Kidney (tissue), 14 donors: ENCODE measurements around the gene DAB1. TPM values are rescaled to one million over a fixed set of nuclear protein-coding genes. Genes with fewer than 3 reads are reported as not detected.

Source experiments
- DNase-seq, 5 donors: peaks; one replicate each; pipeline ENCODE4 v3.0.0-alpha.2; 2013 to 2020
- FAIRE-seq: peaks from 2 replicates; lab custom pipeline; 2012; peaks lifted over from hg19 to GRCh38; lab: Jason Lieb, UNC
- H3K27ac ChIP-seq, 2 donors: one replicate each; pipeline ENCODE4 v1.7.0; 2013; ENCODE audit warnings: low read depth in 2 of 2, low read length in 2 of 2, inconsistent platforms in 1 of 2
- H3K27me3 ChIP-seq: one replicate; pipeline ENCODE4 v1.7.1; 2013; ENCODE audit warnings: low read length, inconsistent platforms; ENCODE audit not compliant: control insufficient read depth, insufficient read depth
- H3K36me3 ChIP-seq, 3 donors: one replicate each; pipeline versions ENCODE4 v1.7.0 to v1.7.1; 2013; ENCODE audit warnings: low read length in 3 of 3, control low read depth in 1 of 3, inconsistent platforms in 1 of 3; ENCODE audit not compliant: insufficient read depth in 3 of 3, control insufficient read depth in 2 of 3
- H3K4me1 ChIP-seq, 3 donors: one replicate each; pipeline versions ENCODE4 v1.7.0 to v1.7.1; 2013; ENCODE audit warnings: low read length in 3 of 3, inconsistent platforms in 1 of 3, low read depth in 1 of 3; ENCODE audit not compliant: control insufficient read depth in 2 of 3, insufficient read depth in 2 of 3
- H3K4me3 ChIP-seq, 3 donors: one replicate each; pipeline versions ENCODE4 v1.7.0 to v1.8.1; 2013; ENCODE audit warnings: low read length in 3 of 3, control low read depth in 1 of 3, inconsistent platforms in 1 of 3
- H3K9ac ChIP-seq, 3 donors: one replicate each; pipeline versions ENCODE4 v1.7.0 to v1.7.1; 2013; ENCODE audit warnings: low read length in 3 of 3, control low read depth in 1 of 3, inconsistent platforms in 1 of 3
- H3K9me3 ChIP-seq, 3 donors: one replicate each; pipeline versions ENCODE4 v1.7.0 to v1.7.1; 2013; ENCODE audit warnings: low read length in 3 of 3, control low read depth in 1 of 3, inconsistent platforms in 1 of 3; ENCODE audit not compliant: control insufficient read depth in 2 of 3, insufficient read depth in 1 of 3
- intact Hi-C: fragments of 100-400 bp; cut with DNase I; formaldehyde crosslinking; loops from one replicate; pipeline ENCODE4 v1.11.1; 2022
- polyA plus RNA-seq: library from polyadenylated mRNA; stranded (reverse); fragments of 350-450 nt; fragmentation: Illumina TruSeq; extraction: RNeasy Lipid Tissue Mini Kit (QIAGEN cat#74804); gene quantifications from one replicate; pipeline ENCODE4 v1.2.3, GENCODE V29; 2014; ENCODE audit warnings: low read depth, low replicate concordance; ENCODE audit not compliant: insufficient read depth
- total RNA-seq: library from RNA; stranded (reverse); fragmentation: NEBNext Ultra II Directional; extraction: Animal tissue kit (Norgen Biotek cat#: 25700); gene quantifications from one replicate; pipeline ENCODE4 v1.2.1, GENCODE V29; 2021
- TF ChIP-seq, protein P1 (sequence below): IDR thresholded peaks from 3 replicates; pipeline ENCODE4 v1.5.1; 2012; ENCODE audit warnings: mild to moderate bottlenecking, moderate library complexity, borderline replicate concordance; ENCODE audit not compliant: insufficient read depth; ENCODE audit errors: extremely low read depth
- donor health status: control.
- donor health status: control.
- donor health status: control.
- donor health status: control.
- donor health status: control.
- donor health status: DM: yes; HTN: yes; CAD: no.
- donor health status: Normal renal cell carcinoma (clear cell type).

DAB1 gene
- total and polyA plus RNA-seq, 2 donors from 2014 or later: 2.3 TPM; not detected in 1

DNA sequence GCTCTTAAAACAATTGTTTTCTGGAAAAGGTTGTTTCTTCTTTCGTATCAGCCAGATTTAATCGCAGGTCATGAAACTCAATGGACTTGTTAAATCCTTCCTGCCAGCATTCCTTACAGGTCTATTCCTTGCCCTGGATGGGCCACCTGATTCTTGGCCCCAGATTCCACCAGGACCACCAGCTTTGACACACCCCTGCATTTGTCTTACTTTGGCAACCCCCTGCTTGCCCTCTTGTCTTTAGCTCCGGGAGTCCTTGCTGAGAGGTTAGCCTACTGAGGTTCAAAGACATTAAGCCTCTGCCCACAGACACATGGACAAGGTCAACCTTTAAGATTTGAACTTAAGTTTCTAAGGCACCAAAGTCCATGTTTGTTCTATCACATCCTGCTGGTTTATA lies 27.1 kb upstream of the DAB1 start:
- FAIRE-seq (no peak), DNase-seq (peak in 1 of 5 donors; percentile 8)
- Histone ChIP-seq H3K9me3 (no peaks in the 10 kb centered on the region), H3K4me1 (no peaks in the 10 kb centered on the region), H3K4me3 (no peak overlapping the region), H3K27me3 (no peaks in the 10 kb centered on the region), H3K9ac (no peak overlapping the region), H3K36me3 (no peaks in the 10 kb centered on the region), H3K27ac (no peak overlapping the region)
- intact Hi-C loops: no loop called here
- TF ChIP-seq, protein P1, sequence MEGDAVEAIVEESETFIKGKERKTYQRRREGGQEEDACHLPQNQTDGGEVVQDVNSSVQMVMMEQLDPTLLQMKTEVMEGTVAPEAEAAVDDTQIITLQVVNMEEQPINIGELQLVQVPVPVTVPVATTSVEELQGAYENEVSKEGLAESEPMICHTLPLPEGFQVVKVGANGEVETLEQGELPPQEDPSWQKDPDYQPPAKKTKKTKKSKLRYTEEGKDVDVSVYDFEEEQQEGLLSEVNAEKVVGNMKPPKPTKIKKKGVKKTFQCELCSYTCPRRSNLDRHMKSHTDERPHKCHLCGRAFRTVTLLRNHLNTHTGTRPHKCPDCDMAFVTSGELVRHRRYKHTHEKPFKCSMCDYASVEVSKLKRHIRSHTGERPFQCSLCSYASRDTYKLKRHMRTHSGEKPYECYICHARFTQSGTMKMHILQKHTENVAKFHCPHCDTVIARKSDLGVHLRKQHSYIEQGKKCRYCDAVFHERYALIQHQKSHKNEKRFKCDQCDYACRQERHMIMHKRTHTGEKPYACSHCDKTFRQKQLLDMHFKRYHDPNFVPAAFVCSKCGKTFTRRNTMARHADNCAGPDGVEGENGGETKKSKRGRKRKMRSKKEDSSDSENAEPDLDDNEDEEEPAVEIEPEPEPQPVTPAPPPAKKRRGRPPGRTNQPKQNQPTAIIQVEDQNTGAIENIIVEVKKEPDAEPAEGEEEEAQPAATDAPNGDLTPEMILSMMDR: no peak

- FAIRE-seq: no peak
- TF ChIP-seq, protein P1: no peak
- Histone ChIP-seq H3K4me3 (no peak overlapping the region), H3K27ac (no peak overlapping the region), H3K4me1 (no peaks in the 10 kb centered on the region), H3K9ac (no peak overlapping the region), H3K27me3 (no peaks in the 10 kb centered on the region), H3K36me3 (no peaks in the 10 kb centered on the region), H3K9me3 (no peaks in the 10 kb centered on the region)
- DNase-seq: peak in 1 of 5 donors; percentile 19
- intact Hi-C loops: no loop called here
Observed at GRCh38 chr1:57447551-57447950, 23.7 kb upstream of the DAB1 start.

DNA sequence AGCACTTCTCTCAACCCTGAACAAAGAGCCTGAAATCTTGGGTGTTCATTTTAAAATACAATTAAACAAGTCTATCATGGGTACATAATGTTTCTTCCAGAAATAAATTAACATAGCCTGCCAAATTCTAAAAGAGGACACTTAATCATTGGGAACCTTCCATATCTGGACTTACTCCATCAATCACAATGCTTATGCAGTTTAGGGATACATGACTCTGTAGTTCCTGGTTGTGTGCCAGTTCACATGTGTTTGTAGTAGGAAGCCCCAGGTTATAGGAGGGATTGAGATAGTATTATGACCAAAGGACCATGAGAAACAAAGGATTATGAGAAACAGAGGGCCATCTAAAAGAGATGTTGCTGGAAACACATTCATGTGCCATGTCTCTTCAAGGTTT lies 19.1 kb upstream of the DAB1 start:
- H3K4me1 ChIP-seq: no peaks in the 10 kb centered on the region
- no peaks in the 10 kb centered on the region for H3K9me3 ChIP-seq
- intact Hi-C loops: no loop called here
- TF ChIP-seq, protein P1: no peak
- no peak overlapping the region for H3K4me3 ChIP-seq
- DNase-seq: no peak
- H3K36me3 ChIP-seq: no peaks in the 10 kb centered on the region
- no peak overlapping the region for H3K9ac ChIP-seq
- H3K27ac ChIP-seq: no peak overlapping the region
- H3K27me3 ChIP-seq: no peaks in the 10 kb centered on the region
- no peak for FAIRE-seq

GRCh38 chr1:57440096-57440495 lies 16.2 kb upstream of the DAB1 start:
- Histone ChIP-seq H3K27ac (no peak overlapping the region), H3K4me1 (no peaks in the 10 kb centered on the region), H3K9ac (no peak overlapping the region), H3K36me3 (no peaks in the 10 kb centered on the region), H3K27me3 (no peaks in the 10 kb centered on the region), H3K4me3 (no peak overlapping the region), H3K9me3 (no peaks in the 10 kb centered on the region)
- TF ChIP-seq, protein P1: no peak
- intact Hi-C loops: no loop called here
- FAIRE-seq: no peak
- DNase-seq: no peak
